ENCODE results near the gene TST. TPM values are rescaled to one million over a fixed set of nuclear protein-coding genes. Genes with fewer than 3 reads are reported as not detected.

The TST gene
- total and polyA plus RNA-seq, 10 of the 15 experiments (the other 5 are each of a cell fraction or from before 2014, with no cell fraction given), result 2.4 to 24.6 (median 10.4) TPM

GRCh38 chr22:37060801-37061610, 41.8 kb upstream of the TST start:
- Histone ChIP-seq H3K27me3 (replicated peaks in 1 of 2; ENCODE audit: control insufficient read depth in 2 of 2, insufficient read depth in 2 of 2, low read length in 1 of 2) (no peaks in the 10 kb centered on the region), H3K79me2 (ENCODE audit: control insufficient read depth, insufficient read depth, low read length) (no peaks in the 10 kb centered on the region), H2AFZ (ENCODE audit: control insufficient read depth, low read depth, low read length) (no peak overlapping the region), H3K4me3 (no peak overlapping the region), H3K4me2 (ENCODE audit: control insufficient read depth, insufficient read depth) (no peak overlapping the region), H3K9me3 (replicated peaks; ENCODE audit: control insufficient read depth, insufficient read depth, low read length) (no peaks in the 10 kb centered on the region), H3K9ac (ENCODE audit: control insufficient read depth, insufficient read depth, low read length) (no peak overlapping the region), H3K27ac (ENCODE audit: control insufficient read depth, insufficient read depth) (no peak overlapping the region), H3K36me3 (ENCODE audit: control insufficient read depth in 2 of 2, insufficient read depth in 2 of 2, low read length in 1 of 2) (peaks cover 0 to 2% of the 10 kb centered on the region in 2 experiments; a peak in 2 of 4 replicates), H3K4me1 (ENCODE audit: control insufficient read depth, insufficient read depth, low read length) (peaks cover 11% of the 10 kb centered on the region), H4K20me1 (ENCODE audit: control insufficient read depth, insufficient read depth) (no peaks in the 10 kb centered on the region)
- ChIA-PET SMC1A (ENCODE audit: uncharacterized antibody, unreplicated experiment) (no interaction called here), CTCF (interaction anchor here (0.6 to 1.4 kb wide), 3 partner anchors 15 to 19 kb away, joined by 3 read pairs; no protein-coding TSS in a partner anchor), RAD21 (ENCODE audit: unreplicated experiment) (interaction anchor here (0.7 kb wide), 1 partner anchor 10 kb away, joined by 3 read pairs; no protein-coding TSS in a partner anchor), POLR2A (no interaction called here)
- DNase-seq (ENCODE audit: low read depth, low spot score) (no peak), ATAC-seq (peak; percentile 79), FAIRE-seq (no peak)
- WGBS (ENCODE audit: insufficient coverage, insufficient replicate concordance, low lambda C conversion rate, missing lambda C conversion rate), result 47% methylated on average over 24 of the region's 28 CpGs
- intact Hi-C loops (cut with micrococcal nuclease; ENCODE audit: unreplicated experiment), result no loop called here
- no TSS peak for BruUV-seq (replicated peaks)
- in situ Hi-C loops (cut with MboI), result no loop called here
- TF ChIP-seq BCL3 (IDR thresholded peaks at IDR 0.05; ENCODE audit: borderline replicate concordance, insufficient read depth, low read depth, low read length, poor library complexity, severe bottlenecking), result peak; percentile 38
- TF ChIP-seq STAT3 (IDR thresholded peaks at IDR 0.05; ENCODE audit: low read depth, low read length), result no peak
- TF ChIP-seq CUX1 (IDR thresholded peaks at IDR 0.05; ENCODE audit: insufficient replicate concordance, low read depth, low read length), result no peak
- TF ChIP-seq EED (IDR thresholded peaks at IDR 0.05; ENCODE audit: low read depth), result peak; percentile 95
- TF ChIP-seq ZBTB4 (CRISPR knock-in tag; IDR thresholded peaks at IDR 0.05), result no peak
- TF ChIP-seq E2F8 (IDR thresholded peaks at IDR 0.05; ENCODE audit: low read depth, partially characterized antibody), result no peak
